ENCODE results near the gene KRTAP4-16. TPM values are rescaled to one million over a fixed set of nuclear protein-coding genes. Genes with fewer than 3 reads are reported as not detected.
"Not testable (repeated sequence)": the region's sequence is repeated elsewhere in the genome, so short reads cannot be mapped to it uniquely, and the experiment has no call there.

The KRTAP4-16 gene
- total RNA-seq, 1 experiment from 2014 or later, result not detected

DNA sequence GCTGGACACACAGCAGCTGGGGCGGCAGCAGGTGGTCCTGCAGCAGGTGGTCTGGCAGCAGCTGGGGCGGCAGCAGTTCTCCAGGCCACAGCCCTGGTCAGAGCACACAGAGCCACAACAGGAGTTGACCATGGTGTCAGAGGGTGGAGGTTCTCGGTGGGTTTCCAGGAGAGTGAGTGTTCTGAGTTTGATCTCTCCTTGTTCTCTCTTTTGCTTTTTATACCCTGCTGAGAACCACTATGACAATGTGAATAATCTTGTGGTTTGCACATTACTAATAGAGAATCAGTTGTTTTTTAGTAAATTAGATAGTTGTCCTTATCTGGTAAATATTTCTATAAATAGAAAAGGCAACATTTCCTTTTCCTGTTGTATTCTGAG lies 22.0 kb upstream of the KRTAP4-16 start, which contains the start of gene KRTAP4-12:
Gene KRTAP4-12 (minus strand): TSS at position 192 of the 381 bp plus-strand sequence. CDS start 60 bp downstream, at position 132.
- BruUV-seq (replicated peaks); H2AFZ ChIP-seq (ENCODE audit: low read depth, low read length, poor library complexity, severe bottlenecking); H3K27me3 ChIP-seq (ENCODE audit: insufficient read depth, low read length); H3K4me3 ChIP-seq (replicated peaks in 1 of 2; ENCODE audit: low read depth in 1 of 2, low read length in 2 of 2); DNase-seq (ENCODE audit: low read depth, low spot score); intact Hi-C loops (cut with micrococcal nuclease); H3K36me3 ChIP-seq (ENCODE audit: control insufficient read depth in 1 of 2, insufficient read depth in 2 of 2, low read length in 2 of 2); H3K79me2 ChIP-seq (ENCODE audit: insufficient read depth, low read length); ATAC-seq; H3K9ac ChIP-seq (ENCODE audit: low read length); H4K20me1 ChIP-seq (ENCODE audit: insufficient read depth); RAD21 ChIA-PET (ENCODE audit: low non-redundant PET in 1 of 2, low total read pairs in 2 of 2, uncharacterized antibody in 2 of 2, unreplicated experiment in 2 of 2); POLR2A ChIA-PET; H3K9me2 ChIP-seq (ENCODE audit: insufficient read depth); CTCF ChIA-PET: not testable (repeated sequence)
- H3K4me1 ChIP-seq (ENCODE audit: control insufficient read depth in 1 of 2, insufficient read depth in 2 of 2, low read length in 2 of 2), result peaks cover 0 to 27% of the 10 kb centered on the region in 2 experiments; a peak in 2 of 4 replicates
- peak within 1 kb of the TSS; percentile 2 for H3K27ac ChIP-seq (ENCODE audit: low read depth, low read length)
- H3K9me3 ChIP-seq (ENCODE audit: control insufficient read depth in 1 of 2, insufficient read depth in 1 of 2, low read depth in 1 of 2, low read length in 2 of 2), result peaks cover 0 to 14% of the 10 kb centered on the region in 2 experiments; a peak in 1 of 4 replicates
- H3K4me2 ChIP-seq (ENCODE audit: low read length), result peak within 1 kb of the TSS; percentile 46

DNA sequence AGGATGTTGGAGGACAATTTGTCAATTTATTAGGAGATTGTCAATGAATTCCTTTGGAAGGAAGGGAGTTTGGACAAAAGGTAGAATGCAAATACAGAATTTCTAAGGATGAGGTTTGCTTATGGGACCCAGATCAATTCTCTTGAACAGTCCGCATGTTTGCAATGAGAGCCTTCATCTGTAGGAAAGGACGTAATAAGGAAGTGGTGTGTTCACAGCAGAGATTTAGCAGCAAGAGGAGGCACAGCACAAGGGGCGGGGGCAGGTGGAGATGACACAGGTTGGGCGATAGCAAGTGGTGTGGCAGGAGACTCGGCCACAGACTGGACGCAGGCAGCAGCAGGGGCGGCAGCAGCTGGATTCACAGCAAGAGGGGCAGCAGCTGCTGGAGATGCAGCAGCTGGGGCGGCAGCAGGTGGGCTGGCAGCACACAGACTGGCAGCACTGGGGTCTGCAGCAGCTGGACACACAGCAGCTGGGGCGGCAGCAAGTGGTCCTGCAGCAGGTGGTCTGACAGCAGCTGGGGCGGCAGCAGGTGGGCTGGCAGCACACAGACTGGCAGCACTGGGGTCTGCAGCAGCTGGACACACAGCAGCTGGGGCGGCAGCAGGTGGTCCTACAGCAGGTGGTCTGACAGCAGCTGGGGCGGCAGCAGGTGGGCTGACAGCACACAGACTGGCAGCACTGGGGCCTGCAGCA lies 21.4 kb upstream of the KRTAP4-16 start:
- Histone ChIP-seq H3K27ac (ENCODE audit: low read depth, low read length) (peak overlapping the region; percentile 2), H3K4me1 (ENCODE audit: control insufficient read depth in 1 of 2, insufficient read depth in 2 of 2, low read length in 2 of 2) (peaks cover 0 to 30% of the 10 kb centered on the region in 2 experiments; a peak in 2 of 4 replicates), H3K4me2 (ENCODE audit: low read length) (peak overlapping the region; percentile 46), H3K9me3 (ENCODE audit: control insufficient read depth in 1 of 2, insufficient read depth in 1 of 2, low read depth in 1 of 2, low read length in 2 of 2) (peaks cover 0 to 14% of the 10 kb centered on the region in 2 experiments; a peak in 1 of 4 replicates)
- POLR2A ChIA-PET; BruUV-seq (replicated peaks); H3K27me3 ChIP-seq (ENCODE audit: insufficient read depth, low read length); H3K4me3 ChIP-seq (replicated peaks in 1 of 2; ENCODE audit: low read depth in 1 of 2, low read length in 2 of 2); CTCF ChIA-PET; H2AFZ ChIP-seq (ENCODE audit: low read depth, low read length, poor library complexity, severe bottlenecking); H3K36me3 ChIP-seq (ENCODE audit: control insufficient read depth in 1 of 2, insufficient read depth in 2 of 2, low read length in 2 of 2); H3K79me2 ChIP-seq (ENCODE audit: insufficient read depth, low read length); intact Hi-C loops (cut with micrococcal nuclease); RAD21 ChIA-PET (ENCODE audit: low non-redundant PET in 1 of 2, low total read pairs in 2 of 2, uncharacterized antibody in 2 of 2, unreplicated experiment in 2 of 2); ATAC-seq; DNase-seq (ENCODE audit: low read depth, low spot score); H4K20me1 ChIP-seq (ENCODE audit: insufficient read depth); H3K9me2 ChIP-seq (ENCODE audit: insufficient read depth); H3K9ac ChIP-seq (ENCODE audit: low read length): not testable (repeated sequence)

DNA sequence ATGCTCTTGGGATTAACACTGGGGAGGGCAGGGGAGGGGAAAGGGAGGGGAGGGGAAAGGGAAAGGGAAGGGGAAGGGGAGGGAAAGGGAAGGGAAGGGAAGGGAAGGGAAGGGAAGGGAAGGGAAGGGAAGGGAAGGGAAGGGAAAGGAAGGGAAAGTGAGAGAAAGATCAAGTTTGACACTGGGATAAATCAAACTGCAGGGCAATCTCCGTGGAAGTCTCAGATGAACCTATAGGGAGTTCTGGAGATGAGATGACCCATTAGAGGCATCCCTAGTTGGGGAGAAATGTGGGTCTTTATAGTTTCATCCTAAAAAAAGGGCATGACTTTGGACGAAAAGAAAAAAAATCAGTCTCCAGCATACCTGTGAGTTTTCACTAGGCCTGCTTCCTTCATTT lies 19.7 kb upstream of the KRTAP4-16 start:
- intact Hi-C loops (cut with micrococcal nuclease), result no loop called here
- Histone ChIP-seq H2AFZ (ENCODE audit: low read depth, low read length, poor library complexity, severe bottlenecking) (no peak overlapping the region), H3K9ac (ENCODE audit: low read length) (no peak overlapping the region), H3K4me1 (ENCODE audit: control insufficient read depth in 1 of 2, insufficient read depth in 2 of 2, low read length in 2 of 2) (peaks cover 0 to 34% of the 10 kb centered on the region in 2 experiments; a peak in 2 of 4 replicates), H3K79me2 (ENCODE audit: insufficient read depth, low read length) (no peaks in the 10 kb centered on the region), H3K27ac (ENCODE audit: low read depth, low read length) (no peak overlapping the region), H3K27me3 (ENCODE audit: insufficient read depth, low read length) (no peaks in the 10 kb centered on the region), H3K9me3 (ENCODE audit: control insufficient read depth in 1 of 2, insufficient read depth in 1 of 2, low read depth in 1 of 2, low read length in 2 of 2) (peaks cover 0 to 14% of the 10 kb centered on the region in 2 experiments; a peak in 1 of 4 replicates), H4K20me1 (ENCODE audit: insufficient read depth) (no peaks in the 10 kb centered on the region), H3K36me3 (ENCODE audit: control insufficient read depth in 1 of 2, insufficient read depth in 2 of 2, low read length in 2 of 2) (no peaks in the 10 kb centered on the region), H3K4me3 (replicated peaks in 1 of 2; ENCODE audit: low read depth in 1 of 2, low read length in 2 of 2) (no peak overlapping the region), H3K4me2 (ENCODE audit: low read length) (no peak overlapping the region), H3K9me2 (ENCODE audit: insufficient read depth) (no peaks in the 10 kb centered on the region)
- TF ChIP-seq, protein P1, sequence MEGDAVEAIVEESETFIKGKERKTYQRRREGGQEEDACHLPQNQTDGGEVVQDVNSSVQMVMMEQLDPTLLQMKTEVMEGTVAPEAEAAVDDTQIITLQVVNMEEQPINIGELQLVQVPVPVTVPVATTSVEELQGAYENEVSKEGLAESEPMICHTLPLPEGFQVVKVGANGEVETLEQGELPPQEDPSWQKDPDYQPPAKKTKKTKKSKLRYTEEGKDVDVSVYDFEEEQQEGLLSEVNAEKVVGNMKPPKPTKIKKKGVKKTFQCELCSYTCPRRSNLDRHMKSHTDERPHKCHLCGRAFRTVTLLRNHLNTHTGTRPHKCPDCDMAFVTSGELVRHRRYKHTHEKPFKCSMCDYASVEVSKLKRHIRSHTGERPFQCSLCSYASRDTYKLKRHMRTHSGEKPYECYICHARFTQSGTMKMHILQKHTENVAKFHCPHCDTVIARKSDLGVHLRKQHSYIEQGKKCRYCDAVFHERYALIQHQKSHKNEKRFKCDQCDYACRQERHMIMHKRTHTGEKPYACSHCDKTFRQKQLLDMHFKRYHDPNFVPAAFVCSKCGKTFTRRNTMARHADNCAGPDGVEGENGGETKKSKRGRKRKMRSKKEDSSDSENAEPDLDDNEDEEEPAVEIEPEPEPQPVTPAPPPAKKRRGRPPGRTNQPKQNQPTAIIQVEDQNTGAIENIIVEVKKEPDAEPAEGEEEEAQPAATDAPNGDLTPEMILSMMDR (IDR thresholded peaks at IDR 0.05 in 2 of 3, conservative IDR thresholded peaks at IDR 0.05 in 1 of 3; ENCODE audit: borderline replicate concordance in 1 of 3, insufficient read depth in 1 of 3, low read depth in 2 of 3, low read length in 2 of 3), result no peak
- CTCF ChIA-PET, result no interaction called here
- POLR2A ChIA-PET, result no interaction called here
- no TSS peak for BruUV-seq (replicated peaks)
- RAD21 ChIA-PET (ENCODE audit: low non-redundant PET in 1 of 2, low total read pairs in 2 of 2, uncharacterized antibody in 2 of 2, unreplicated experiment in 2 of 2), result no interaction called here
- DNase-seq (ENCODE audit: low read depth, low spot score), result no peak
- no peak for ATAC-seq
